ENCODE results near the gene CRB3. TPM values are rescaled to one million over a fixed set of nuclear protein-coding genes. Genes with fewer than 3 reads are reported as not detected.

Gene CRB3
- total RNA-seq, 1 experiment from 2014 or later = 29.9 TPM

- POLR2A ChIA-PET = interaction anchor here (0.7 to 2.1 kb wide), 7 partner anchors 11 to 571 kb away, joined by 3 to 10 read pairs (median 7); partner anchors contain the start of genes ALKBH7, CRB3, KHSRP and SLC25A23
- TF ChIP-seq RORB (CRISPR knock-in tag; IDR thresholded peaks at IDR 0.05) = no peak
- peak; percentile 62 for TF ChIP-seq FOXP1 (CRISPR knock-in tag; IDR thresholded peaks at IDR 0.05; ENCODE audit: borderline replicate concordance)
- TF ChIP-seq ZBTB43 (CRISPR knock-in tag; IDR thresholded peaks at IDR 0.05) = peak; percentile 44; the same call in 1 of the 2 replicates
- TF ChIP-seq MAX (CRISPR knock-in tag; IDR thresholded peaks at IDR 0.05) = peak; percentile 93
- no peak; the same call in 1 of the 2 replicates for TF ChIP-seq PRDM15 (CRISPR knock-in tag; IDR thresholded peaks at IDR 0.05)
- TF ChIP-seq TEAD1 (CRISPR knock-in tag; IDR thresholded peaks at IDR 0.05) = peak; percentile 63; the same call in 1 of the 2 replicates
- TF ChIP-seq ZNF232 (CRISPR knock-in tag; IDR thresholded peaks at IDR 0.05) = 0 out of 2 replicates have a peak, but pooled peaks have one; percentile 23
- TF ChIP-seq, protein P1, sequence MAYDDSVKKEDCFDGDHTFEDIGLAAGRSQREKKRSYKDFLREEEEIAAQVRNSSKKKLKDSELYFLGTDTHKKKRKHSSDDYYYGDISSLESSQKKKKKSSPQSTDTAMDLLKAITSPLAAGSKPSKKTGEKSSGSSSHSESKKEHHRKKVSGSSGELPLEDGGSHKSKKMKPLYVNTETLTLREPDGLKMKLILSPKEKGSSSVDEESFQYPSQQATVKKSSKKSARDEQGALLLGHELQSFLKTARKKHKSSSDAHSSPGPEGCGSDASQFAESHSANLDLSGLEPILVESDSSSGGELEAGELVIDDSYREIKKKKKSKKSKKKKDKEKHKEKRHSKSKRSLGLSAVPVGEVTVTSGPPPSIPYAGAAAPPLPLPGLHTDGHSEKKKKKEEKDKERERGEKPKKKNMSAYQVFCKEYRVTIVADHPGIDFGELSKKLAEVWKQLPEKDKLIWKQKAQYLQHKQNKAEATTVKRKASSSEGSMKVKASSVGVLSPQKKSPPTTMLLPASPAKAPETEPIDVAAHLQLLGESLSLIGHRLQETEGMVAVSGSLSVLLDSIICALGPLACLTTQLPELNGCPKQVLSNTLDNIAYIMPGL (CRISPR knock-in tag; IDR thresholded peaks at IDR 0.05) = no peak
- peak; percentile 78; the same call in 1 of the 2 replicates for TF ChIP-seq TP53 (CRISPR knock-in tag; IDR thresholded peaks at IDR 0.05)
- no peak for TF ChIP-seq OVOL2 (CRISPR knock-in tag; IDR thresholded peaks at IDR 0.05; ENCODE audit: borderline replicate concordance)
- TF ChIP-seq ZNF138 (CRISPR knock-in tag; conservative IDR thresholded peaks at IDR 0.05) = peak; percentile 91; the same call in 1 of the 2 replicates
- TF ChIP-seq ZNF512 (CRISPR knock-in tag; IDR thresholded peaks at IDR 0.05; ENCODE audit: borderline replicate concordance) = no peak
- peak; percentile 69; the same call in 1 of the 2 replicates for TF ChIP-seq FOXK1 (CRISPR knock-in tag; IDR thresholded peaks at IDR 0.05)
- TF ChIP-seq, protein P2, sequence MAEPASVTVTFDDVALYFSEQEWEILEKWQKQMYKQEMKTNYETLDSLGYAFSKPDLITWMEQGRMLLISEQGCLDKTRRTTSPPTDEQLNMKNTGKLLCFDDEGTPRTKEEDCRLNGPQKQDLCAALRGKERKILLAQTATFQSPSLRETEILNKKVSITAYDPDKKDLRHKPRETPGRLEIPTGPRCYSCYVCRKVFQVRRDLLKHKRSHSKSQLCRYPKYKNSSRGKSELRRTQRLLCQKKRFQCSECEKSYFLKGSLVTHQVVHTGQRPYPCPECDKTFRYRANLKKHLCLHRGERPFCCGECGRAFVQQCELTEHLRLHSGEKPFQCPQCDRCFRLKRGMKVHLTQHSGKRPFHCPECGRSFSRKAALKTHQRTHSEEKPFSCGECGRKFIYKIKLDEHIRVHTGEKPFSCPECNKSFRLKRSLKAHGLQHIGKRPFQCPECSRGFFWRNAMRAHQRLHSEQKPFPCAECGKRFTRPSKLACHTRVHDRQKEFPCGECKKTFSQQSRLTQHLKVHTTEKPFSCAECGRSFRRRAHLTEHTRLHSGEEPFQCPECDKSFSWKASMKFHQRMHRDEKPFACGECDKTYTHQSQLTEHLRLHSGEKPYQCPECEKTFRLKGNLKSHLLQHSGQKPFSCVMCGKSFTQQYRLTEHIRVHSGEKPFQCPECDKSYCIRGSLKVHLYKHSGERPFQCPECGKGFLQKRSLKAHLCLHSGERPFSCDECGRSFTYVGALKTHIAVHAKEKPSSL (CRISPR knock-in tag; conservative IDR thresholded peaks at IDR 0.05) = no peak
- TF ChIP-seq SMAD4 (CRISPR knock-in tag; IDR thresholded peaks at IDR 0.05) = no peak
- no peak for TF ChIP-seq ERG (CRISPR knock-in tag; IDR thresholded peaks at IDR 0.05)
- TF ChIP-seq, protein P3, sequence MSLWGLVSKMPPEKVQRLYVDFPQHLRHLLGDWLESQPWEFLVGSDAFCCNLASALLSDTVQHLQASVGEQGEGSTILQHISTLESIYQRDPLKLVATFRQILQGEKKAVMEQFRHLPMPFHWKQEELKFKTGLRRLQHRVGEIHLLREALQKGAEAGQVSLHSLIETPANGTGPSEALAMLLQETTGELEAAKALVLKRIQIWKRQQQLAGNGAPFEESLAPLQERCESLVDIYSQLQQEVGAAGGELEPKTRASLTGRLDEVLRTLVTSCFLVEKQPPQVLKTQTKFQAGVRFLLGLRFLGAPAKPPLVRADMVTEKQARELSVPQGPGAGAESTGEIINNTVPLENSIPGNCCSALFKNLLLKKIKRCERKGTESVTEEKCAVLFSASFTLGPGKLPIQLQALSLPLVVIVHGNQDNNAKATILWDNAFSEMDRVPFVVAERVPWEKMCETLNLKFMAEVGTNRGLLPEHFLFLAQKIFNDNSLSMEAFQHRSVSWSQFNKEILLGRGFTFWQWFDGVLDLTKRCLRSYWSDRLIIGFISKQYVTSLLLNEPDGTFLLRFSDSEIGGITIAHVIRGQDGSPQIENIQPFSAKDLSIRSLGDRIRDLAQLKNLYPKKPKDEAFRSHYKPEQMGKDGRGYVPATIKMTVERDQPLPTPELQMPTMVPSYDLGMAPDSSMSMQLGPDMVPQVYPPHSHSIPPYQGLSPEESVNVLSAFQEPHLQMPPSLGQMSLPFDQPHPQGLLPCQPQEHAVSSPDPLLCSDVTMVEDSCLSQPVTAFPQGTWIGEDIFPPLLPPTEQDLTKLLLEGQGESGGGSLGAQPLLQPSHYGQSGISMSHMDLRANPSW (CRISPR knock-in tag; conservative IDR thresholded peaks at IDR 0.05; ENCODE audit: low read depth) = 0 out of 2 replicates have a peak, but pooled peaks have one; percentile 84
- TF ChIP-seq, protein P4, sequence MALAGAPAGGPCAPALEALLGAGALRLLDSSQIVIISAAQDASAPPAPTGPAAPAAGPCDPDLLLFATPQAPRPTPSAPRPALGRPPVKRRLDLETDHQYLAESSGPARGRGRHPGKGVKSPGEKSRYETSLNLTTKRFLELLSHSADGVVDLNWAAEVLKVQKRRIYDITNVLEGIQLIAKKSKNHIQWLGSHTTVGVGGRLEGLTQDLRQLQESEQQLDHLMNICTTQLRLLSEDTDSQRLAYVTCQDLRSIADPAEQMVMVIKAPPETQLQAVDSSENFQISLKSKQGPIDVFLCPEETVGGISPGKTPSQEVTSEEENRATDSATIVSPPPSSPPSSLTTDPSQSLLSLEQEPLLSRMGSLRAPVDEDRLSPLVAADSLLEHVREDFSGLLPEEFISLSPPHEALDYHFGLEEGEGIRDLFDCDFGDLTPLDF (CRISPR knock-in tag; IDR thresholded peaks at IDR 0.05) = no peak
These were observed 11.4 kb downstream of the CRB3 start for GRCh38 chr19:6475321-6476108.

More at GRCh38 chr19:6475321-6476108, 11.4 kb downstream of the CRB3 start:
- Mint-ChIP-seq H3K36me3 (no peaks in the 10 kb centered on the region), H3K4me1 (peaks cover 5% of the 10 kb centered on the region; the same call in 1 of the 2 replicates), H3K4me3 (peak overlapping the region; percentile 81), H3K9me3 (no peaks in the 10 kb centered on the region), H3K27ac (peak overlapping the region; percentile 45; the same call in 1 of the 2 replicates), H3K27me3 (ENCODE audit: low read depth) (peaks cover 30% of the 10 kb centered on the region)
- peak; percentile 19 for ATAC-seq
- CTCF ChIA-PET = interaction anchor here (0.6 to 2.1 kb wide), 15 partner anchors 15 to 672 kb away, joined by 3 to 11 read pairs (median 4); partner anchors contain the start of genes ALKBH7, GPR108 and SLC25A23
- peak; percentile 56 for DNase-seq (ENCODE audit: low spot score)
